ENCODE data around the gene FEM1C. TPM values are rescaled to one million over a fixed set of nuclear protein-coding genes. Genes with fewer than 3 reads are reported as not detected.
A peak's percentile ranks its signal among the peaks of the same experiment; 100 is the strongest.

The FEM1C gene
- total and polyA plus RNA-seq, 10 donors = 3.1 to 22.7 (median 16.9) TPM

DNA sequence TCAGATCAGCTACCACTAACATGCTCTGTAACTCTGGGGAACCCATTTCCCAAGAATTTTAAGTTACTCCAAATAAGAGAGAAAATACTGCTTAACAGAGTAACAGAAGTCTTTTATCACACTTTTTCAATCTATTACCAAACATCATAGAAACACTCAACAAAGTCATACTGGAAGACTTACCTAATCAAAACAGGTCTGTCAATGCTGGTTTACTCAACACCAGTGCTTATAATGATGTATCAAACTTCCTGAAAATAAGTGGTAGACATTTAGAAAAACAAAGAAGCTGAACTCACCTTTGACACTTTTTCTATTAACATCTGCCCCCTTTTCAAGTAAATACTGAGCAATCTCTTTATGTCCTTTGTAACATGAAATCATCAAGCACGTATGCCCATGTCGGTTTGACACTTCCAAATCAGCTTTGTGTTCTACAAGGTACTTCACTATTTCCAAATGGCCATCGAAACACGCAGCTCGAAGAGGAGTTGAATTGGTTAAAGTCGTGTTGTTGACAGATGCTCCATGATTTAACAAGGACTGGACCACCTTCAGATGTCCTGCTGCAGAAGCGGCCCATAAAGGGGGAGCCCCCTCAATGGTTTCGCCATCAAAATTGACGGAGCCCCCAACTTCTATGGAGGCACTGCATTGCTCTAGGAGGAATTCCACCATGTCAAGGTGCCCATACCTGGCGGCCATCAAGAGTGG is 1.8 kb downstream of the FEM1C start:
- Histone ChIP-seq H3K27ac (peak overlapping the region in 7 of 8 donors; percentile 96 to 100 (median 100)), H3K36me3 (peaks cover 0 to 25% (median 2%) of the 10 kb centered on the region in 6 donors), H3K4me3 (peak overlapping the region; percentile 60 to 87 (median 74)), H3K9me3 (peaks cover 0 to 18% (median 13%) of the 10 kb centered on the region in 8 donors), H3K4me1 (peaks cover 27 to 67% (median 62%) of the 10 kb centered on the region in 6 donors), H3K27me3 (replicated peaks in 1 of 7) (no peaks in the 10 kb centered on the region)
- no peak for DNase-seq
- TF ChIP-seq POLR2AphosphoS5 (IDR thresholded peaks at IDR 0.05) (no peak), POLR2A (IDR thresholded peaks at IDR 0.05) (no peak)
- TF ChIP-seq, protein P1, sequence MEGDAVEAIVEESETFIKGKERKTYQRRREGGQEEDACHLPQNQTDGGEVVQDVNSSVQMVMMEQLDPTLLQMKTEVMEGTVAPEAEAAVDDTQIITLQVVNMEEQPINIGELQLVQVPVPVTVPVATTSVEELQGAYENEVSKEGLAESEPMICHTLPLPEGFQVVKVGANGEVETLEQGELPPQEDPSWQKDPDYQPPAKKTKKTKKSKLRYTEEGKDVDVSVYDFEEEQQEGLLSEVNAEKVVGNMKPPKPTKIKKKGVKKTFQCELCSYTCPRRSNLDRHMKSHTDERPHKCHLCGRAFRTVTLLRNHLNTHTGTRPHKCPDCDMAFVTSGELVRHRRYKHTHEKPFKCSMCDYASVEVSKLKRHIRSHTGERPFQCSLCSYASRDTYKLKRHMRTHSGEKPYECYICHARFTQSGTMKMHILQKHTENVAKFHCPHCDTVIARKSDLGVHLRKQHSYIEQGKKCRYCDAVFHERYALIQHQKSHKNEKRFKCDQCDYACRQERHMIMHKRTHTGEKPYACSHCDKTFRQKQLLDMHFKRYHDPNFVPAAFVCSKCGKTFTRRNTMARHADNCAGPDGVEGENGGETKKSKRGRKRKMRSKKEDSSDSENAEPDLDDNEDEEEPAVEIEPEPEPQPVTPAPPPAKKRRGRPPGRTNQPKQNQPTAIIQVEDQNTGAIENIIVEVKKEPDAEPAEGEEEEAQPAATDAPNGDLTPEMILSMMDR (IDR thresholded peaks at IDR 0.05 in 8 of 11, conservative IDR thresholded peaks at IDR 0.05 in 3 of 11) = no peak
- 63 to 76% (median 66%) methylated on average over 9 to 10 of the region's 10 CpGs for WGBS, 5 donors
- intact Hi-C loops (cut with DNase I; ENCODE audit: low total_unique reads) = no loop called here

DNA sequence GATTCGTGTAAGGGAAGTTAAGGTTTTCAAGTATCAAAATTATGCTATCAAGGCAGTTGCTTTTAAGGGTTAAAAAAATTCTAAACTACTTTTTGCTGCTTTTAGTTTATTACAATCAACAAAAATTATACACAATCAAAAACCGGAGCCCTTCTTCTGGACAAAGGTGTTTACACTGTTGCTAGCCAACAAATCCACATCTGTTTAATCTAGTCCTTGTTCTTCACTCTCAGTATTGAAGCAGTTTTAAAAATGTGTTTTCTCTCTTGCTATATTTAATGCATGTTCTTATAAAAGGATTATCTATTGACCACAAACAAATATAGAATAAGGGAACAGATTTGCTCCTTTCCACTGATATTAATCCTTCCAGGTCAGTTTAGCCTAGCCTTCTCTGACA is 2.5 kb downstream of the FEM1C start:
- peaks cover 27 to 74% (median 69%) of the 10 kb centered on the region in 6 donors for H3K4me1 ChIP-seq
- H3K4me3 ChIP-seq = peak overlapping the region in 7 of 8 donors; percentile 60 to 87 (median 75)
- TF ChIP-seq POLR2AphosphoS5 (IDR thresholded peaks at IDR 0.05) = no peak
- TF ChIP-seq, protein P1 (IDR thresholded peaks at IDR 0.05 in 8 of 11, conservative IDR thresholded peaks at IDR 0.05 in 3 of 11) = no peak
- peaks cover 0 to 31% (median 2%) of the 10 kb centered on the region in 6 donors for H3K36me3 ChIP-seq
- peak overlapping the region in 6 of 8 donors; percentile 96 to 100 (median 100) for H3K27ac ChIP-seq
- H3K9me3 ChIP-seq = peaks cover 0 to 18% (median 13%) of the 10 kb centered on the region in 8 donors
- intact Hi-C loops (cut with DNase I; ENCODE audit: low total_unique reads) = no loop called here
- H3K27me3 ChIP-seq (replicated peaks in 1 of 7) = no peaks in the 10 kb centered on the region
- no peak for DNase-seq
- 33 to 46% (median 38%) methylated on average over 2 of the region's 2 CpGs for WGBS, 5 donors

GRCh38 chr5:115541611-115542010 is 3.0 kb downstream of the FEM1C start:
- Histone ChIP-seq H3K36me3 (peaks cover 0 to 31% (median 2%) of the 10 kb centered on the region in 6 donors), H3K27me3 (replicated peaks in 1 of 7) (no peaks in the 10 kb centered on the region), H3K9me3 (peaks cover 0 to 16% (median 13%) of the 10 kb centered on the region in 8 donors), H3K4me3 (peak overlapping the region in 7 of 8 donors; percentile 60 to 87 (median 75)), H3K27ac (peak overlapping the region in 5 of 8 donors; percentile 14 to 100 (median 100)), H3K4me1 (peaks cover 27 to 79% (median 73%) of the 10 kb centered on the region in 6 donors)
- intact Hi-C loops (cut with DNase I; ENCODE audit: low total_unique reads) = no loop called here
- no peak for TF ChIP-seq POLR2A (IDR thresholded peaks at IDR 0.05)
- TF ChIP-seq, protein P1 (IDR thresholded peaks at IDR 0.05 in 8 of 11, conservative IDR thresholded peaks at IDR 0.05 in 3 of 11) = no peak
- DNase-seq = no peak
- 38 to 54% (median 49%) methylated on average over 2 of the region's 2 CpGs for WGBS, 5 donors

- intact Hi-C loops (cut with DNase I; ENCODE audit: low total_unique reads) = no loop called here
- TF ChIP-seq POLR2AphosphoS5 (IDR thresholded peaks at IDR 0.05) (no peak), POLR2A (IDR thresholded peaks at IDR 0.05) (no peak)
- TF ChIP-seq, protein P1 (IDR thresholded peaks at IDR 0.05 in 8 of 11, conservative IDR thresholded peaks at IDR 0.05 in 3 of 11) = no peak
- Histone ChIP-seq H3K4me3 (no peak overlapping the region), H3K27ac (no peak overlapping the region), H3K9me3 (no peaks in the 10 kb centered on the region), H3K27me3 (replicated peaks in 1 of 7) (no peaks in the 10 kb centered on the region), H3K4me1 (peaks cover 8 to 100% (median 75%) of the 10 kb centered on the region in 6 donors), H3K36me3 (peaks cover 0 to 65% (median 13%) of the 10 kb centered on the region in 6 donors)
- 93 to 97% (median 94%) methylated on average over 3 of the region's 3 CpGs for WGBS, 5 donors
- no peak for DNase-seq
Observed at GRCh38 chr5:115535479-115536035, 9.0 kb downstream of the FEM1C start.

Data from spleen (tissue), 11 donors.